BLaER1 (cell line): ENCODE data around the gene IL17RE.

Experiments
- H3K27ac ChIP-seq: shearing (Covaris generic); formaldehyde crosslinking; 2 replicates; pipeline ENCODE4 v1.8.1; 2022
- H3K27me3 ChIP-seq: shearing (Covaris generic); formaldehyde crosslinking; 2 replicates; pipeline ENCODE4 v1.8.1; 2022
- H3K36me3 ChIP-seq: shearing (Covaris generic); formaldehyde crosslinking; 2 replicates; pipeline ENCODE4 v1.8.1; 2022
- H3K4me1 ChIP-seq: shearing (Covaris generic); formaldehyde crosslinking; 2 replicates; pipeline ENCODE4 v1.8.1; 2022
- H3K4me2 ChIP-seq: shearing (Covaris generic); formaldehyde crosslinking; 2 replicates; pipeline ENCODE4 v1.8.1; 2022
- H3K4me3 ChIP-seq: shearing (Covaris generic); formaldehyde crosslinking; 2 replicates; pipeline ENCODE4 v1.8.1; 2022
- H3K9ac ChIP-seq: shearing (Covaris generic); formaldehyde crosslinking; 2 replicates; pipeline ENCODE4 v1.8.1; 2022
- H3K9me3 ChIP-seq: shearing (Covaris generic); formaldehyde crosslinking; 2 replicates; pipeline ENCODE4 v1.8.1; 2022
- H4K20me1 ChIP-seq: shearing (Covaris generic); formaldehyde crosslinking; 2 replicates; pipeline ENCODE4 v1.8.1; 2022
- Cebpa-rat ChIP-seq: shearing (Covaris generic); IDR thresholded peaks from 2 replicates; pipeline ENCODE4 v1.8.1; 2022

The IL17RE gene

DNA sequence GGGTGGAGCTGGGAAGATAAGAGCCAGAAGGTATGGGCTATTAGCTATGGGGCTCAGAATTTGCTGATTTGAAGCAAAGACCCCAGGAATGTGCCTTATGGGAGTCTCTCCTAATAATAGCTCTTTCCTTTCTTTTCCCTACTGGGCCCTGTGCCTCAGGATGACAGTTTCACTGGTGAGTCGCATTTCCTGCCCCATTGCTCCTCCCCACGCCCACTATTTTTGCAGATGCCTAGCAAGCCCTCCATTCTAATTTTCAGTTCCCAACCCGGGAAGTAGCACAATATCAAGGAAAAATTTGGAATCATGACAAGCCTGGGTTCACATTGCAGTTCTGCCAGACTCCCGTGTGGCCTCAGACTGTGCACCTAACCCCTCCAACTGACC, 583 bp downstream of the IL17RE start:
- no peaks in the 10 kb centered on the region for H3K27me3 ChIP-seq
- peak overlapping the region; percentile 84 for H3K4me2 ChIP-seq
- H4K20me1 ChIP-seq, result peaks cover 7% of the 10 kb centered on the region; the same call in 1 of the 2 replicates
- 0 out of 2 replicates have a peak overlapping the region, but pooled peaks have one; percentile 38 for H3K4me3 ChIP-seq
- no peak overlapping the region for H3K9ac ChIP-seq
- peak overlapping the region; percentile 66 for H3K27ac ChIP-seq
- H3K4me1 ChIP-seq, result peaks cover 32% of the 10 kb centered on the region
- no peaks in the 10 kb centered on the region for H3K36me3 ChIP-seq
- no peaks in the 10 kb centered on the region for H3K9me3 ChIP-seq
- no peak for TF ChIP-seq Cebpa-rat

DNA sequence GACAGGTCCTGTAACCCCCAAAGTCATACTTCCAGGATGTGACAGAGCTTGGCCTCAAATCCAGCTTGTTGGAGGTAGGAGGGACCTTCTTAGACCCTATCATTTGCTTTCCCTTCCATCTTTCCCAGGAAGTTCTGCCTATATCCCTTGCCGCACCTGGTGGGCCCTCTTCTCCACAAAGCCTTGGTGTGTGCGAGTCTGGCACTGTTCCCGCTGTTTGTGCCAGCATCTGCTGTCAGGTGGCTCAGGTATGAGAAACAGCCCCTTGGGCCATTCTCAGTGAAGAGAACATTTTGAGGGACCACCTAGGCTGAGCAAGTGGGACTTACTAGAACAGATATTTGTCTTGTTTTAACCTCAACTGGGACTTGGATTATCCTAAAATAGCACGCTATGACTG, 1.3 kb downstream of the IL17RE start:
- H3K27me3 ChIP-seq, result no peaks in the 10 kb centered on the region
- no peak overlapping the region for H3K27ac ChIP-seq
- no peaks in the 10 kb centered on the region for H3K36me3 ChIP-seq
- H3K4me3 ChIP-seq, result no peak overlapping the region
- no peaks in the 10 kb centered on the region; the same call in 1 of the 2 replicates for H4K20me1 ChIP-seq
- H3K9ac ChIP-seq, result no peak overlapping the region
- TF ChIP-seq Cebpa-rat, result no peak
- 0 out of 2 replicates have a peak overlapping the region, but pooled peaks have one; percentile 84 for H3K4me2 ChIP-seq
- peaks cover 32% of the 10 kb centered on the region for H3K4me1 ChIP-seq
- H3K9me3 ChIP-seq, result no peaks in the 10 kb centered on the region

- Histone ChIP-seq H4K20me1 (no peaks in the 10 kb centered on the region), H3K9ac (no peak overlapping the region), H3K27ac (no peak overlapping the region), H3K4me1 (peaks cover 22% of the 10 kb centered on the region), H3K4me3 (no peak overlapping the region), H3K36me3 (no peaks in the 10 kb centered on the region), H3K4me2 (no peak overlapping the region), H3K9me3 (no peaks in the 10 kb centered on the region), H3K27me3 (no peaks in the 10 kb centered on the region)
- TF ChIP-seq Cebpa-rat, result no peak
These were observed 3.8 kb downstream of the IL17RE start for GRCh38 chr3:9906480-9906879.

GRCh38 chr3:9908286-9908685, 5.6 kb downstream of the IL17RE start:
- Histone ChIP-seq H3K4me3 (no peak overlapping the region), H3K4me2 (no peak overlapping the region), H3K36me3 (no peaks in the 10 kb centered on the region), H3K4me1 (peaks cover 4% of the 10 kb centered on the region), H3K9me3 (no peaks in the 10 kb centered on the region), H3K27me3 (no peaks in the 10 kb centered on the region), H3K27ac (no peak overlapping the region), H3K9ac (no peak overlapping the region), H4K20me1 (no peaks in the 10 kb centered on the region)
- TF ChIP-seq Cebpa-rat, result no peak

DNA sequence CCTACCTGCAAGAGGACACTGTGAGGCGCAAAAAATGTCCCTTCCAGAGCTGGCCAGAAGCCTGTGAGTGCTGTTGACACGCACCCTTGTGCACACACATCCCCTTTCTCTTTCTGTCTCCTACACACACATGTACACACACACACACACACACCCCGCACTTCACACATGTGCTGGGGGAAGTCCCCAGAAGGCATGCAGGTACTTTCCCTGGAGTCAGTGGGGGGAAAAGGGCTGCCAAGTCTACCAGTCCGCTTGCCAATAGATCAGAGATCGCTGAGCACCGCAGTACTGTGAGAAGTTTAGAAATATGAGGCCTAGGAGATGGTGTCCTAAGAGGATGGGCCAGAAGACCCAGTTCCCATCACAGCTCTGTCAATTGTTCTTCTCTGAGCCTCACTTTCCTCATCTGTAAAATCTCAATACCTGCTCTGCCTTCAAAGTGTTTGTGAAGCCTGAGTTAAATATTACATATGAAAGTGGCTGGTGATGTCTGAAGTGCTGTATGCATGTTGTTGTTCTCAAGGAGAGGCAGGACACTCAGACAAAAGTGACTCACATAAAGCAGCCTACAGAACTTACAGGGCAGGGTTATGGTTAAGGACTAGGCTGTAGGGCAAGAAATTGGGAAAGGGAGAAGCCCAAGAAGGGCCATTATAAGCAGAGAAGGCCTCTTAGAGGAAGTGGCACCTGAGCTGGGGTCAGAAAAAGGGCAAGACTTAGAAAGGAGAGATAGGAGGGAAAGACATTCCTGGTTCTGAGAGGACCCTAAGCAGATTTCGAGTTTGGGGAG, 6.8 kb downstream of the IL17RE start:
- Histone ChIP-seq H3K36me3 (no peaks in the 10 kb centered on the region), H3K27ac (no peak overlapping the region), H3K4me2 (no peak overlapping the region), H3K9ac (no peak overlapping the region), H3K4me1 (peaks cover 9% of the 10 kb centered on the region), H3K27me3 (peaks cover 3% of the 10 kb centered on the region; the same call in 1 of the 2 replicates), H4K20me1 (no peaks in the 10 kb centered on the region), H3K9me3 (no peaks in the 10 kb centered on the region), H3K4me3 (no peak overlapping the region)
- no peak for TF ChIP-seq Cebpa-rat

GRCh38 chr3:9911863-9912262, 9.2 kb downstream of the IL17RE start:
- Histone ChIP-seq H3K36me3 (no peaks in the 10 kb centered on the region), H3K4me1 (peaks cover 34% of the 10 kb centered on the region), H3K4me3 (no peak overlapping the region), H4K20me1 (no peaks in the 10 kb centered on the region), H3K9ac (no peak overlapping the region), H3K4me2 (no peak overlapping the region), H3K9me3 (no peaks in the 10 kb centered on the region), H3K27ac (no peak overlapping the region), H3K27me3 (peaks cover 19% of the 10 kb centered on the region)
- TF ChIP-seq Cebpa-rat, result no peak

DNA sequence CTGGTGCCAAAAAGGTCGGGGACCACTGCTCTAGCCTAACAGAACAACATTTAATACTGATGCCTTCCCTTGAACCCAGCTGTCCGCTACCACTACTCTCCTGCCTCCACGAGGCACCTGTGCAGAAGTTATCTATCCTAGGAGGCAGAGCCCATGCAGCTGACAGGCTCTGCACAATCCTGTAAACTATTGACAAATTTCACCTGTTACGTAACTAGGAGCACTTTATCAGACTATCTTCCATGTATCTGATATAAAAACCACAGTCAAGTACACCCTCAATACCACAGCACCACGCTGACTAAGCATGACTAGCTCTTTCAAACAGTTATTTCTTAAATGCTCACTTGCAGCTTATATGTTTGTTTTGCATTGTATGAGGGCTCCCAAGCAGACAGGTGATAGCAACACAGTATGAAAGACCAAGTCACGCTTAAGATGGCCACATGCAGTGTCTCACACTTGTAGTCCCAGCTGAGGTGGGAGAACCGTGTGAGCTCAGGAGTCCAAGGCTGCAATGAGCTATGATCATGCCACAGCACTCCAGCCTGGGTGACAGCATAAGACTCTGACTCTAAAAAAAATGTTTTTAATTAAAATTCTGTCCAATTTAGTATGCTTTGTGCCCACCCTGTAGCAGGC, 9.8 kb downstream of the IL17RE start:
- H3K4me2 ChIP-seq, result no peak overlapping the region
- H3K27ac ChIP-seq, result no peak overlapping the region
- no peak for TF ChIP-seq Cebpa-rat
- no peak overlapping the region for H3K9ac ChIP-seq
- H3K27me3 ChIP-seq, result peaks cover 19% of the 10 kb centered on the region
- no peaks in the 10 kb centered on the region for H4K20me1 ChIP-seq
- H3K4me3 ChIP-seq, result no peak overlapping the region
- H3K36me3 ChIP-seq, result no peaks in the 10 kb centered on the region
- H3K9me3 ChIP-seq, result no peaks in the 10 kb centered on the region
- H3K4me1 ChIP-seq, result peaks cover 39% of the 10 kb centered on the region

DNA sequence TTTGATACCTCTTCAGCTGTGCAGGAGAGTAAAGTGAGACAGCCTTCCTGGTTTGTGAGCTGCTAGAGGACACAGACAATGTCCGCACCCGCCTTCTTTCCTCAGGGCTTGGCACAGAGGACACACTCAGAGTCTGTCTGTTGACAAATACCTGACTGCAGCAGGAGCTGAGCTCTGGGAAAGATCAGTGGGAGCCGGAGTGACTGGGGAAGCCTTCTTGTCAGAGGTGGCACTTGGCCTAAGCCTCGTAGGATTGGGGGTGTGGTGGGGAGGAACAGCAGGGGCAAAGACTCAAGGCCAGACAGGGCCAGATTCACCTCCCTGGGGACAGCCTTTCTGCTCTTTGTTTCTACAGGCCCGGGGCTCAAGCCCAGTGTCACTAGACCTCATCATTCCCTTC, 11.0 kb downstream of the IL17RE start:
- TF ChIP-seq Cebpa-rat, result no peak
- no peak overlapping the region for H3K9ac ChIP-seq
- no peak overlapping the region for H3K4me3 ChIP-seq
- H3K4me1 ChIP-seq, result peaks cover 43% of the 10 kb centered on the region
- H3K4me2 ChIP-seq, result peak overlapping the region; percentile 14; the same call in 1 of the 2 replicates
- peaks cover 19% of the 10 kb centered on the region for H3K27me3 ChIP-seq
- H3K27ac ChIP-seq, result no peak overlapping the region
- no peaks in the 10 kb centered on the region for H3K36me3 ChIP-seq
- H4K20me1 ChIP-seq, result no peaks in the 10 kb centered on the region
- no peaks in the 10 kb centered on the region for H3K9me3 ChIP-seq

DNA sequence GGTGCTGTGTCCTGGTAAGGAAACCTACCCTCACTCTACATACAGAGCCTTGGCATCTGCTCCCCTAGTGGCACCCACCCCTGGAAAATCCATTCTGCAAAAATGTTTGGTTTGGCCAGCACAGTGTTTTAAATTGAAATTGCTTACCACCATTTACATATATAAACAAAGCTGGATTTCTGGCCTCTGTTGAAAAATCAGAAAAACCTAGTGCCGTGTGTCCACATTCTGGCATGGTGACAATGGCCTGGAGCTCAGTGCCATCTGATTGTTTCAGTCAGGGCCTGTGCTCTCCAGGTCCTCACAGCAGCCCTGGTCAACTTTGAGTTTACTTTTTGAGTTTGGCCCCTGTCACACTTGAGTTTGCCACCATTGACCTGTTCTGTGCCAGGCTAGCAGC, 11.4 kb downstream of the IL17RE start:
- H3K9me3 ChIP-seq, result no peaks in the 10 kb centered on the region
- TF ChIP-seq Cebpa-rat, result no peak
- H3K4me1 ChIP-seq, result peaks cover 43% of the 10 kb centered on the region
- H3K36me3 ChIP-seq, result no peaks in the 10 kb centered on the region
- H4K20me1 ChIP-seq, result no peaks in the 10 kb centered on the region
- peak overlapping the region; percentile 100 for H3K4me2 ChIP-seq
- H3K9ac ChIP-seq, result no peak overlapping the region
- no peak overlapping the region for H3K4me3 ChIP-seq
- H3K27me3 ChIP-seq, result peaks cover 19% of the 10 kb centered on the region
- no peak overlapping the region for H3K27ac ChIP-seq

DNA sequence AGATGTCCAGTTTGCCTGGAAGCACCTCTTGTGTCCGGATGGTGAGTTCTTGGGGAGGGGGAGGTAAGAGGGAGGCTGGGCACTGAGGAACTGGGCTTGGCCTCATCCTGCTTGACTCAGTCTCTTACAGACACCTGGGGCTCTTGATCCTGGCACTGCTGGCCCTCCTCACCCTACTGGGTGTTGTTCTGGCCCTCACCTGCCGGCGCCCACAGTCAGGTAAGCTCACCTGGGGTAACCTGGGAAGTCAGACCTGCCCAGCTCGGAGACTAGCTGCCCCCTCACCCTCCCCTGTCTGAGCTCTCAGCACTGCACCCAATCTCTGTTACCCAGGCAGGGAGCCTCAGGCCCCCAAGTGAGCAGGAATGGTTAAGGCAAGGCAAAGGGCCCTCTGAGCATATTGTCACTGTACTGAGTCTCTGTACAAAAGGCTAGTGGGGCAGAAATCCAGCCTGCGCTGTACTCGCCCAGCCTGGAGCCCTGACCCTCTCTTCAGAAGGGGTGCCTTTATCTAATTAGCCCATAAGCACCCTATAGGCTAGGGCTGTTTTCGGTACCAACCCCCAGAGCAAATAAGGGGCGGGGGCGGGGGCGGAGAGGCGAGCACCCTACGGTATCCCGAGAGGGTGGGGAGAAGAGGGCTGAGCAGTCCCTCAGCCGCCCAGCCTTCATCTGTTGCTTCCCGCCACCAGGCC, 12.1 kb downstream of the IL17RE start:
- no peaks in the 10 kb centered on the region for H3K36me3 ChIP-seq
- H4K20me1 ChIP-seq, result no peaks in the 10 kb centered on the region
- H3K27ac ChIP-seq, result peak overlapping the region; percentile 75
- peak overlapping the region; percentile 100 for H3K4me2 ChIP-seq
- peaks cover 43% of the 10 kb centered on the region for H3K4me1 ChIP-seq
- H3K4me3 ChIP-seq, result peak overlapping the region; percentile 74
- no peaks in the 10 kb centered on the region for H3K9me3 ChIP-seq
- peak overlapping the region; percentile 73 for H3K9ac ChIP-seq
- TF ChIP-seq Cebpa-rat, result no peak
- H3K27me3 ChIP-seq, result peaks cover 19% of the 10 kb centered on the region
